ENCODE results near the gene XPNPEP1.
A peak's percentile ranks its signal among the peaks of the same experiment; 100 is the strongest.

XPNPEP1 gene

GRCh38 chr10:109861081-109861480 is 62.2 kb downstream of the XPNPEP1 start:
- DNase-seq, result no peak

DNA sequence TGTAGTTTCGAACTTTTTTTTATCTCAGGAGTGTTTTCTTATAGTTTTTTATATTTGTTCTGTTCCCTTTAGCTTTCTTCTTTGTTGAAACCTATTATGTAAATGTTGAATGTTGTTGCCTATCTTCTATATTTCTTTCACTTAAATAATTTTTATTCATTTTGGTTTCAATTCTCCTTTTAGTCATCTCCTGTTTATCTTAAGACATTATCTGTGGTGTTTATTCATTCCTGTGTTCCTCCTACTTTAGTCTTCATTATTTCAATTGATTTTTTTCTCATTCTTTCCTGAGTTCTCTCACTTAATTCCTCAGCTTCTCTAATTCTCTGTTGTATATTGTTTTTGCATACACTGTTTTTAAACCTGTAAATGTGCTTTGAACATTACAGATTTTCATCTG is 64.1 kb downstream of the XPNPEP1 start:
- no peak for DNase-seq

GRCh38 chr10:109855746-109856145 is 67.6 kb downstream of the XPNPEP1 start:
- no peak for DNase-seq

DNA sequence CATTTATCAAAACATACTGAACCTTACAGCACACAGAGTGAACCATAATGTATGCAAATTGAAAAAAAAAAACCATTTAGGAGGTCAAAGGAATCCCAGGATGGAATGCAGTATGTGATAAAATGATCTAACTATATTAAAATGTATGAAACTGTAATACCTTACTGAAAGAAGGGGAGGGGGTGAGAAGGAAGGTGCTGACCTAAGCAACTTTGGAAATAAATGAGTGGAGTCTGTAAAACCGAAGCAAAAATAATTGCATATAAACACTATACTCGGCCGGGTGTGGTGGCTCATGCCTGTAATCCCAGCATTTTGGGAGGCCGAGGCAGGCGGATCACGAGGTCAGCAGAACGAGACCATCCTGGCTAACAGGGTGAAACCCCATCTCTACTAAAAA is 69.4 kb downstream of the XPNPEP1 start:
- DNase-seq, result no peak

DNA sequence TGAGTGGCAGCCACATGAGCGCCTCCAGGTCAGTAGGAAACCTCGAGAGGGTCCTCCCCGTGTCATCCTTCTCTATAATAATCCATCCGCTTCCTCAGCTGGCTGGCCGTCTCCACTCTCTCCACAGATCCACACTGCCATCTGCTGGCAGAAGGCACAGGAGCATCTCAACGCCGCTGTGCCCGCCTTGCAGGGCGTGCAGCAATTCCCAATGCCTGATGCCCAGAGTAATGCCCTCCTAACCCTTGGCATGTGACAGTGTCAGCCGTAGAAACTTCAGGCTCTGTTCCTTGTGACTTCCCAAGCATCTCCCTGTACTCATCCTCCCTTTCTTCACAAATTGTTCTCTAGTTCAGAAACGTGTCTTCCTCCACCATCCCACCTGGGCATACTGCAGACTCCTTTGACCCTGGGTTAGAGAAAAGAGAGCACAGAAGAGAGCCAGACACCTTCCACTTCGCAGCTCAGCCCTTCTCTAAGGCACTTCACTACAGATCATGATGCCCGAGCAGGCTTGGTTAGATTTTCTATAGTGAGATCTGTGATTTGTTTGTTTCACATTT is 70.8 kb downstream of the XPNPEP1 start:
- DNase-seq, result peak; percentile 21 to 23

DNA sequence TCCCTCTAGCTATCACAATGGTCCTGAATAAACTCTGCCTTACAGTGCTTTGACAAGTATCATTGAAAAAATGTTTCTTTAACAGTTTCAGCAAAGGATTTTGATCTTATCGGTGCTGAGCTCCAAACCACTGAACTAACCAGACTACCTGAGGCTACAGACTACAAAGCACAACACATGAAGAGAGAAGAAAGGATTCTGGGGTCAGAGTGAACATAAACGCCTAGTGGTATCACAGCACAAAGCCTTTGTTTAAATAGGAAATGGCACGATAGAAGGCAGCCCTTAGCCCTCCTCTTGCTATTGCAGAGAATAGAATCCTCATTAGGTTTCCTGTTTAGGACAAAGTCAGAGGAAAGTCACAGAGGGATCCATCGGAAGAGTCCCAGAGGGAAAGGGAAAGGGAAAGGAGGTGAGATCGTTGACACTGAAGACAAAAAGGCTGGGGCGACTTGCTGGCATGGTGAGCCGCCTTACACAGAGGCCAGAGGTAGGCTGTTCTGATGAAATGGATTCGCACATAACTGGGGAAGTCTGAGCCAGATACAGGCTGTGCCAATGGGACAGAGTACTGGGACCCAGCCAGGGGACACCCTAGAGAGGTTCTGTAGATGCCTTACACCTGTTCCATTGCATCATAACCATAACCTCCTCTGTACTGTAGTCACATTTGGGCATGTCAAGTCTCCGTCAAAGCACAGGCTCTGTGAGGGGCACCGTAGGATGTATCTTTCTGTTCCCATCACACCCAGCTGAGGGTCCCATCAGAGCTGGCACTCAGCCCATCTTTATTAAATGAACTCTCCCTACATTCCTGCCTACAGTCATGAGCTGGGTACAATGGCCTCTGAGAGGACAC is 71.5 kb downstream of the XPNPEP1 start:
- DNase-seq, result no peak

DNA sequence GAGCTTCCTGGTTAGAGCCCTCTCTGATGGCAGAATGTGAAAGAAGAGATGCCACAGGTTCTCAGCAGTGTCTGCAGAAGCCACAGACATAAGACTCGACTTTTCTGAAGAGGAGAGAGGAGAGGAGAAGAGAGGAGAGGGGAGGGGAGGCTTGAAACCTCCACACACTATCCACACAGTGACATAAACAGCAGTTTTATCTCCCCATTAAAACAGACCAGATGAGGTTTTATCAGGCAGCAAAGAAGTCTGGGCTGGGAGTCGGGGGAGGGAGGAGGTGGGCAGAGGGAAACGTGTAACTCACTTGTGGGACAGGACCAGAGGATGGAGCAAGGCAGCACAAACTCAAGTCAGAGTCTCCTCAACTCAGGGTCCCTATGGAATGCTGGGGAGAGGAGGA is 76.5 kb downstream of the XPNPEP1 start:
- DNase-seq, result no peak

DNA sequence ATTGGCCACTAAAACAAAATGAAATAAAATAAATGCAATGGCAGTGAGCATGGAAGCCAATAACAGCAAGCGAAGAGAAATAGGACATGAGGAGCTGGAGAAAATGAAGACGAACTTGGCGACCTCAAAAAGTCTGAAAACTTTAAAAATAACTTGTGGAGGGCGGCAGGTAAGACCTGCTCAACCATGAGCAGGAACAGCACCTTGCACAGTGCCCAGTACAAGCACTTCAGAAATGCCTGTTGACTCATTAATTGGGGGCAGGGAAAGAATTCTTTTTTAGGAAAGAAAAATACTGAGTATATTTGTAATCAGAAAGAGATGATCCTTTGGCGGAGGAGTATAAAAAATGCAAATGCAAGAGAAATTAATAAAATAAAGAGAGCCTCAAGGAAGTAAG is 78.0 kb downstream of the XPNPEP1 start:
- no peak for DNase-seq

DNA sequence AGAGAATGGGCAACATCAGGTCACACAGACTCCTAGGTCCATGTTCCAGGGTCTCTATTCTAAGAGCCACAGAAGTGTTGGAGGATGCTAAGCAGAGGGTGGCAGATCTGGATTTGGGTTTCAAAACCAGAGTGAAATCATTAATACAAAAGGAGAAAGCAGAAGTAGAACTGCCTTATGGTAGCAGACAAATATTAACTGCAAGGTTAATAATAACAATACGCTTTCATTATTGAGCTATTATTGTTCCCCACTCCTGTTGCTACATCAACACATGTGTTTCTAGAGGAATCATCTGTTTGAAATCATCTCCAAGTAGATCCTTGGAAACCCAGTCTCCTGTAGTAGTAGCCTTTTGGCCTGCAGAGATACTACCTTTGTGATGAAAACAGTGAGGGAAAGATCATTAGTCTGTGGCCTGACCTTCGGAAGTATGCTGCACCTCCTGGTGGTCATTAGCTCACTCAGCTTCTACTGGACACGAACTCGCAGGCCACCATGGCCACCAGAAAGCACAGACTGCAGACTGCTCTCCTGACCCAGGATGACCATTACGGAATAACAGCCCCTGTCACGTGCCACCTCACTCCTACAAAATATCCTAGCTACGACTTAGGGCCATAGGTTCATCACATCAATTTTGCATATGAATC is 84.6 kb downstream of the XPNPEP1 start:
- no peak for DNase-seq

DNA sequence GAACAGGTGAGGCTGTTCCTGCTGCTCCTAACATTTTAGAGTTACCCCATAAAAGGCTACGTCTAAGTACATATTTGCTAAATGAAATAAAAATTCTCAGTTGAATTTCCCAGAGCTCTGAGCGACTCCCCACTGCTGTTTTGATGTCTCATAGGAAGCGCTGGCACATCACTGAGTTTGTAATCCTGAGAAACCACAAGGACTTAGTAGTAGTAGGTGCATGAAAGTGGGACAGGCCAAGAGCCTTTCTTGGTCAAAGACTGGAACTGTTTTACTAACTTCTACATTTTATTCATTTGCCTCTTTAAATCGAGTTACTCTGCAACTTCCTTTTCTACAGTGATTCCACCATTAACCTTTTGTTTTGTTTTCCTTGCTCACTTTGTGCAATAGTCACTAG is 85.9 kb downstream of the XPNPEP1 start:
- DNase-seq, result no peak

GRCh38 chr10:109835257-109835656 is 88.1 kb downstream of the XPNPEP1 start:
- no peak for DNase-seq

GRCh38 chr10:109831846-109832245 is 91.5 kb downstream of the XPNPEP1 start:
- DNase-seq, result no peak

DNA sequence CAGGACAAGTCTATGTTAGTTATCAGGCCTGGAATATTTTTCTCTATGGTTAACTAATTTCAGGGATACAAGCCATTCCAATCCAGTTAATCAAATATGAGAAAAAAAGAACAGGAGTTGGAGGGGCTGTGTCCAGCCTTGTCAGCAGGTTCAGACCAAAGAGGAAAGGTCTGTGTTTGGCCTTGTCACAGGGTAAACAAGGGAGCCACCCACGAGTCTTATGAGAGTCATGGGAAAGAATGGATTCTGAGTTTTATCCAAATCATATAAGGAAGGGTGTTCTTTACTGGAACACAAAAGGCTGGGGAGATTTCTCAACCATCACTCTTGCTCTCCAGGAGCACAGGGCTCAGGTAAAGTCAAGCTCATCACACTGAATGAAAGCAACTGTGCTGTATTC is 99.1 kb downstream of the XPNPEP1 start:
- no peak for DNase-seq

GRCh38 chr10:109823196-109823595 is 100.1 kb downstream of the XPNPEP1 start:
- DNase-seq, result no peak

GRCh38 chr10:109821672-109822071 is 101.6 kb downstream of the XPNPEP1 start:
- DNase-seq, result no peak

DNA sequence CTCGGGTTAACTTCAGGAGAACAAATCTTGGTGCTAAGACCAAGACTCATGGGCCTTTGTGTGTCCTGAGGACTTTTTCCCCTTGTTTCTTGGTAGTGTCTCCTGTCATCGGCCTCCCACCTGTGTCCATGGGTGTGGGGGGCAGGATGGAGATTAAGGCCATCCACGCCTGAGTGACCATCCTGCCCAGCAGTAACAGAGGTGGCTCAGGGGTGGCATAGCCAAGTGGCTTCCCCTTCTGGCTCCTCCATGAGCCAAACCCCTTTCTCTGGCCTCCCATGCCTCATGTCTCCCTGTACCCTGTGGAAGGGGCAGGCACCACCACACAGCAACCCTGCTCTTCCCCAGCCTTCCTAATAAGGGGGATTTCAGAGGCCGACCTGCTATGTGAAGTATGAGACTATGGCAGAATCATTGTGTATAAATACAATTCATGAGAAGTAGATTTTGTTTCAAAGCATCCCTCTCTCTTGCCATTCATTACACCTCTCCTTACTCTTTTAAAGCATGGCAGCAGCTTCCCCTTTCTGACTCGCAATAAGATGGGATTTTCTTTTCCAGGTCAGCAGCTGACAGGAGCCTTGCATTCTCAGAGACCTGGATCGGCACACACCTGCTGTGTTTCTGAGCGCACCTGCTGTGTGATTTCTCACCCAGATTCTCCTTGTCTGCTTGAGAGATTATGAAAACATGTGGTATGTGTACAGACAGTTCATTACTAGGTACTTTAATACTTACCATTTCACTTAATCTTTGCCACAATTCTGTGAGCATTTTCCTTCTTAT is 102.5 kb downstream of the XPNPEP1 start:
- no peak for DNase-seq

DNA sequence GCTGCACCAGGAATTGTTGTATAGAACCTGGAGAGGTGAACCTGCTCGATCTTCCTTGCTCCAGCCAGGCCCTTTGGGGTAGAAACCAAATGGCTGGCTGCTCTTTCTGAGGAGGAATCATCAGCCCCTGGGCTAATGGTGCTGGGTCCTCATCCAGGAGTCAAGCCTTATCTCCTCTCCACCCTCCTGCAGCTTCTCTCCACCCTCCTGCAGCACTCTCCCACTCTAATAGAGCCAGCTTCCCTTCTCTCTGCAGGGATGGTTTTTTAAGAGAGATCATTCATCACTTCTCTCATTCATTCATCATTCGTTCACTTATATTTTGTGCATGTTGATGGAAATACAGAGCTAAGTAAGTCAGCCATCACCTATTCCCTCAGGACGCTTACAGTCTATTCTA is 103.5 kb downstream of the XPNPEP1 start:
- no peak for DNase-seq
